Ovary (tissue), 3 donors: ENCODE data around the gene ZNF460.

Source experiments
- EP300 ChIP-seq: sonication (generic); formaldehyde crosslinking; IDR thresholded peaks from one replicate; pipeline ENCODE4 v1.6.1; 2017; ENCODE audit warnings: antibody characterized with exemption
- TF ChIP-seq, protein P1 (sequence below), 3 donors: fragments of 450-650 bp in 2 of 3; fragments of 200-600 bp in 1 of 3; IDR thresholded peaks; one replicate each; pipeline versions ENCODE4 v1.5.1 to v1.8.0; 2016 to 2022; ENCODE audit warnings: antibody characterized with exemption in 3 of 3, mild to moderate bottlenecking in 1 of 3
- donor health status: DM: no; HTN: no; CAD: no.

DNA sequence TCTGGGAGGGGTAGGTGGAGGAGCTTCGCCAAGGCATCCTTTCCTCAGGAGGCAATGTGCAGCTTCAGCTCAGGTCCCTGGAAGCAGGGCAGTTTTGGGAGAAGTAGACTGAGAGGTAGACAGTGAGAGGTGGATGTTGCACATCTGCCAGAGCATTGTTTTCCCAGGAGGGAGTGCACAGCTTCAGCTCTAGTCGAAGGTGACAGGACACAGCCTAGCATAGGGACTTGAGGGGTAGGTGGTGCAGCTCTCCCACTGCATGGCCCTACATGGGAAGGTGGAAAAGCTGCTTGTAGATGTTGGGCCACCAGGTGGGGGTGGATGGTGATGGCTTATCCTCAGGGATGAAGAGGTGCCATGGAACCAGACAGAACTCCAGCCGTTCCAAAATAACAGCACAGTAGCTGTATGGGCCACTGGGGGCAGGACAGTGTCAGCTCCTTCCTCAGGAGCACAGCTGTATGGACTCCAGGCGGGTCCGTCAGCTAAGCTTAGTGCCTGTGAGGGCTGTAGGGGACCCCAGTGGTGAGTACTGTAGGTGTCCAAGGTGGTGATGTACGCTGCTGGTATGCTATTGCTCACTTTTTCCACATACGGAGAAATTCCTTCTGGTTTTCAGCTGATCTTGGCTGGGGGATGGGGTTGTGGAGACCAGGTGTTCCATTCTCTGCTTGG lies 22.6 kb downstream of the ZNF460 start:
- TF ChIP-seq, protein P1, sequence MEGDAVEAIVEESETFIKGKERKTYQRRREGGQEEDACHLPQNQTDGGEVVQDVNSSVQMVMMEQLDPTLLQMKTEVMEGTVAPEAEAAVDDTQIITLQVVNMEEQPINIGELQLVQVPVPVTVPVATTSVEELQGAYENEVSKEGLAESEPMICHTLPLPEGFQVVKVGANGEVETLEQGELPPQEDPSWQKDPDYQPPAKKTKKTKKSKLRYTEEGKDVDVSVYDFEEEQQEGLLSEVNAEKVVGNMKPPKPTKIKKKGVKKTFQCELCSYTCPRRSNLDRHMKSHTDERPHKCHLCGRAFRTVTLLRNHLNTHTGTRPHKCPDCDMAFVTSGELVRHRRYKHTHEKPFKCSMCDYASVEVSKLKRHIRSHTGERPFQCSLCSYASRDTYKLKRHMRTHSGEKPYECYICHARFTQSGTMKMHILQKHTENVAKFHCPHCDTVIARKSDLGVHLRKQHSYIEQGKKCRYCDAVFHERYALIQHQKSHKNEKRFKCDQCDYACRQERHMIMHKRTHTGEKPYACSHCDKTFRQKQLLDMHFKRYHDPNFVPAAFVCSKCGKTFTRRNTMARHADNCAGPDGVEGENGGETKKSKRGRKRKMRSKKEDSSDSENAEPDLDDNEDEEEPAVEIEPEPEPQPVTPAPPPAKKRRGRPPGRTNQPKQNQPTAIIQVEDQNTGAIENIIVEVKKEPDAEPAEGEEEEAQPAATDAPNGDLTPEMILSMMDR (IDR thresholded peaks at IDR 0.05) = no peak
- no peak for TF ChIP-seq EP300
